ENCODE measurements around the gene UMAD1. TPM values are rescaled to one million over a fixed set of nuclear protein-coding genes. Genes with fewer than 3 reads are reported as not detected.

UMAD1 gene
- total and polyA plus RNA-seq, 2 donors (not counting 3 experiments of a cell fraction or from before 2014, with no cell fraction given): 5.6 to 6.6 TPM

- BruUV-seq (replicated peaks): no TSS peak
- no peak for TF ChIP-seq MAX (IDR thresholded peaks at IDR 0.05; ENCODE audit: insufficient read depth, insufficient read length)
- no peak for TF ChIP-seq EZH2 (IDR thresholded peaks at IDR 0.05; ENCODE audit: borderline replicate concordance, low read depth, low read length, severe bottlenecking)
- TF ChIP-seq GATA2 (IDR thresholded peaks at IDR 0.05; ENCODE audit: insufficient read depth, insufficient read length, low read depth, low read length): no peak
- TF ChIP-seq MYC (IDR thresholded peaks at IDR 0.05; ENCODE audit: low read depth, low read length): no peak
- no peak for TF ChIP-seq CTCF (IDR thresholded peaks at IDR 0.05; ENCODE audit: extremely low read depth in 1 of 2, insufficient read depth in 1 of 2, low read depth in 1 of 2, low read length in 2 of 2)
- TF ChIP-seq POLR2A (IDR thresholded peaks at IDR 0.05; ENCODE audit: low read depth, low read length): no peak
- TF ChIP-seq POLR2AphosphoS5 (IDR thresholded peaks at IDR 0.05; ENCODE audit: insufficient read depth, low read depth, low read length): no peak
- TF ChIP-seq JUN (IDR thresholded peaks at IDR 0.05; ENCODE audit: borderline replicate concordance, insufficient read depth, insufficient read length, low read depth): no peak
- no peak for TF ChIP-seq FOS (IDR thresholded peaks at IDR 0.05; ENCODE audit: borderline replicate concordance, insufficient read depth, low read length)
- H3K79me2 ChIP-seq (ENCODE audit: control insufficient read depth, insufficient read depth, low read length): no peaks in the 10 kb centered on the region
- no peak for FAIRE-seq
- CTCF ChIA-PET: no interaction called here
- no peaks in the 10 kb centered on the region for H3K9me1 ChIP-seq (replicated peaks; ENCODE audit: control insufficient read depth, extremely low read depth, insufficient read depth, low read length)
- intact Hi-C loops (cut with micrococcal nuclease): no loop called here
- H3K4me2 ChIP-seq (ENCODE audit: insufficient read depth, low read length): no peak overlapping the region
- H3K27me3 ChIP-seq (ENCODE audit: control insufficient read depth in 2 of 2, insufficient read depth in 2 of 2, low read length in 2 of 2): no peaks in the 10 kb centered on the region
- H2AFZ ChIP-seq (ENCODE audit: low read depth, low read length): no peak overlapping the region
- POLR2A ChIA-PET: no interaction called here
- no peak overlapping the region for H3K27ac ChIP-seq (ENCODE audit: insufficient read depth, low read depth, low read length)
- no peaks in the 10 kb centered on the region for H3K4me1 ChIP-seq (ENCODE audit: control insufficient read depth, extremely low read depth, insufficient read depth, low read length)
- no peak overlapping the region for H3K9ac ChIP-seq (replicated peaks; ENCODE audit: extremely low read depth, insufficient read depth, low read length)
- H3K4me3 ChIP-seq (replicated peaks in 1 of 3; ENCODE audit: insufficient read depth in 1 of 3, low read depth in 1 of 3, low read length in 3 of 3): no peak overlapping the region
- no peak for DNase-seq (ENCODE audit: low read depth, low spot score)
- no peaks in the 10 kb centered on the region for H3K9me3 ChIP-seq (replicated peaks; ENCODE audit: control insufficient read depth, insufficient read depth, low read length)
- no peaks in the 10 kb centered on the region for H3K36me3 ChIP-seq (ENCODE audit: control insufficient read depth in 2 of 2, extremely low read depth in 1 of 2, insufficient read depth in 2 of 2, low read length in 2 of 2)
- no peaks in the 10 kb centered on the region for H4K20me1 ChIP-seq (replicated peaks; ENCODE audit: control insufficient read depth, extremely low read depth, insufficient read depth, low read length)
- dilution Hi-C loops (cut with MboI; ENCODE audit: extremely low pct_ligation_motif_present, low sequenced_read_pairs): no loop called here
Observed at GRCh38 chr7:7705318-7705717, 64.8 kb downstream of the UMAD1 start.
